Osteoblast (primary cell): ENCODE results near the gene C1RL. TPM values are rescaled to one million over a fixed set of nuclear protein-coding genes. Genes with fewer than 3 reads are reported as not detected.

Experiments used
- DNase-seq: peaks from one replicate; pipeline ENCODE4 v3.0.0; 2011; ENCODE audit warnings: low spot score, mixed read lengths; ENCODE audit not compliant: insufficient read length; ENCODE audit errors: missing footprints
- H2AFZ ChIP-seq: 2 replicates; pipeline ENCODE4 v1.6.0; 2011; ENCODE audit warnings: mild to moderate bottlenecking, low read length
- H3K27ac ChIP-seq: 2 replicates; pipeline ENCODE4 v1.5.1; 2011; ENCODE audit warnings: mild to moderate bottlenecking, low read depth, low read length, moderate library complexity
- H3K27me3 ChIP-seq: 2 replicates; pipeline ENCODE4 v1.6.0; 2012; ENCODE audit warnings: mild to moderate bottlenecking, control low read depth, inconsistent platforms, low read length, moderate library complexity; ENCODE audit not compliant: insufficient read depth
- H3K36me3 ChIP-seq: 2 replicates; pipeline ENCODE4 v1.5.1; 2011; ENCODE audit warnings: mild to moderate bottlenecking, low read length, control low read depth, moderate library complexity; ENCODE audit not compliant: insufficient read depth
- H3K4me1 ChIP-seq: 2 replicates; pipeline ENCODE4 v1.5.1; 2011; ENCODE audit warnings: mild to moderate bottlenecking, low read length, control low read depth, moderate library complexity; ENCODE audit not compliant: insufficient read depth
- H3K4me2 ChIP-seq: 2 replicates; pipeline ENCODE4 v1.6.0; 2011; ENCODE audit warnings: mild to moderate bottlenecking, low read length; ENCODE audit not compliant: insufficient read depth
- H3K4me3 ChIP-seq: fragments of 200-600 bp; sonication (generic); 3 replicates; pipeline ENCODE4 v1.5.1; 2012; ENCODE audit warnings: mild to moderate bottlenecking, low read length, inconsistent platforms; ENCODE audit not compliant: insufficient read depth
- H3K79me2 ChIP-seq: 2 replicates; pipeline ENCODE4 v1.6.0; 2012; ENCODE audit warnings: mild to moderate bottlenecking, low read length, control low read depth, inconsistent platforms; ENCODE audit not compliant: insufficient read depth
- H3K9me3 ChIP-seq: 2 replicates; pipeline ENCODE4 v1.5.1; 2011; ENCODE audit warnings: low read depth, low read length, control low read depth
- H4K20me1 ChIP-seq: 2 replicates; pipeline ENCODE4 v1.6.0; 2012; ENCODE audit warnings: mild to moderate bottlenecking, low read length, control low read depth; ENCODE audit not compliant: insufficient read depth
- total RNA-seq: library from RNA; depleted of rRNA; stranded (reverse); fragments of >200 nt; gene quantifications from 2 replicates; pipeline ENCODE4 v1.2.3, GENCODE V29; 2012
- TF ChIP-seq, protein P1 (sequence below): IDR thresholded peaks from 2 replicates; pipeline ENCODE4 v1.5.1; 2011; ENCODE audit warnings: mild to moderate bottlenecking, low read depth, low read length, moderate library complexity; ENCODE audit errors: extremely low read depth

Gene C1RL
- total RNA-seq, 1 donor: 63.7 TPM

GRCh38 chr12:7096006-7096932 is 12.7 kb downstream of the C1RL start:
- no peak for DNase-seq
- peaks cover 15% of the 10 kb centered on the region for H3K36me3 ChIP-seq
- H3K4me2 ChIP-seq: no peak overlapping the region
- no peak overlapping the region for H3K27ac ChIP-seq
- no peaks in the 10 kb centered on the region for H3K79me2 ChIP-seq
- no peak overlapping the region for H2AFZ ChIP-seq
- no peak overlapping the region for H3K4me3 ChIP-seq
- TF ChIP-seq, protein P1, sequence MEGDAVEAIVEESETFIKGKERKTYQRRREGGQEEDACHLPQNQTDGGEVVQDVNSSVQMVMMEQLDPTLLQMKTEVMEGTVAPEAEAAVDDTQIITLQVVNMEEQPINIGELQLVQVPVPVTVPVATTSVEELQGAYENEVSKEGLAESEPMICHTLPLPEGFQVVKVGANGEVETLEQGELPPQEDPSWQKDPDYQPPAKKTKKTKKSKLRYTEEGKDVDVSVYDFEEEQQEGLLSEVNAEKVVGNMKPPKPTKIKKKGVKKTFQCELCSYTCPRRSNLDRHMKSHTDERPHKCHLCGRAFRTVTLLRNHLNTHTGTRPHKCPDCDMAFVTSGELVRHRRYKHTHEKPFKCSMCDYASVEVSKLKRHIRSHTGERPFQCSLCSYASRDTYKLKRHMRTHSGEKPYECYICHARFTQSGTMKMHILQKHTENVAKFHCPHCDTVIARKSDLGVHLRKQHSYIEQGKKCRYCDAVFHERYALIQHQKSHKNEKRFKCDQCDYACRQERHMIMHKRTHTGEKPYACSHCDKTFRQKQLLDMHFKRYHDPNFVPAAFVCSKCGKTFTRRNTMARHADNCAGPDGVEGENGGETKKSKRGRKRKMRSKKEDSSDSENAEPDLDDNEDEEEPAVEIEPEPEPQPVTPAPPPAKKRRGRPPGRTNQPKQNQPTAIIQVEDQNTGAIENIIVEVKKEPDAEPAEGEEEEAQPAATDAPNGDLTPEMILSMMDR: no peak
- H4K20me1 ChIP-seq: no peaks in the 10 kb centered on the region
- H3K27me3 ChIP-seq: peaks cover 3% of the 10 kb centered on the region
- no peaks in the 10 kb centered on the region for H3K9me3 ChIP-seq
- peaks cover 18% of the 10 kb centered on the region for H3K4me1 ChIP-seq

GRCh38 chr12:7093892-7094291 is 15.1 kb downstream of the C1RL start:
- TF ChIP-seq, protein P1: no peak
- no peaks in the 10 kb centered on the region for H3K79me2 ChIP-seq
- no peak overlapping the region for H3K27ac ChIP-seq
- no peaks in the 10 kb centered on the region for H3K9me3 ChIP-seq
- peaks cover 17% of the 10 kb centered on the region for H3K36me3 ChIP-seq
- H3K4me2 ChIP-seq: no peak overlapping the region
- peak; percentile 73 for DNase-seq
- no peaks in the 10 kb centered on the region for H4K20me1 ChIP-seq
- no peak overlapping the region for H2AFZ ChIP-seq
- peaks cover 23% of the 10 kb centered on the region for H3K4me1 ChIP-seq
- no peak overlapping the region for H3K4me3 ChIP-seq
- H3K27me3 ChIP-seq: peaks cover 3% of the 10 kb centered on the region

DNA sequence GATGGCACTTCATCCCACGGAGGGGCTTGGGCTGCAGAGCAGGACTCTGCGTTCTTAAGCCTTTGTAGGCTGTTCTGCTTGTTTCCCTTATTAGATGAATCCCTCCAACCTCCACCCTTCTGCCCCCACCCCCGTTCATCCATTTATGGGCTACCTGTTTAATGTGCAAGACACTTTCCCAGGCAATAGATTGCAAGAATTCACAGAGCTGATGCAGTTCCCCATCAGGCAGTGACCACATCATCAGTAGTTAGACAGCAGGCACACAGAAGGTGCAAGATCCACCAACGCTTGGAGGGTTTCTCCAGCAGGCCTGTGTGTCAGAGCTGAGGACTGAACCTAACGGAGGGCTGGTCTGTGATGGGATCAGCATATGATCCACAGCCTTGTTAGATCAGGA is 15.5 kb downstream of the C1RL start:
- no peak for DNase-seq
- Histone ChIP-seq H3K27ac (no peak overlapping the region), H3K4me2 (no peak overlapping the region), H3K4me3 (no peak overlapping the region), H3K4me1 (peaks cover 23% of the 10 kb centered on the region), H3K36me3 (peaks cover 17% of the 10 kb centered on the region), H2AFZ (no peak overlapping the region), H3K79me2 (no peaks in the 10 kb centered on the region), H4K20me1 (no peaks in the 10 kb centered on the region), H3K9me3 (no peaks in the 10 kb centered on the region), H3K27me3 (peaks cover 3% of the 10 kb centered on the region)
- TF ChIP-seq, protein P1: no peak

GRCh38 chr12:7092986-7093460 is 16.0 kb downstream of the C1RL start:
- H3K4me1 ChIP-seq: peaks cover 23% of the 10 kb centered on the region
- peaks cover 14% of the 10 kb centered on the region for H3K36me3 ChIP-seq
- TF ChIP-seq, protein P1: no peak
- H3K9me3 ChIP-seq: no peaks in the 10 kb centered on the region
- H3K27me3 ChIP-seq: peaks cover 3% of the 10 kb centered on the region
- H3K79me2 ChIP-seq: no peaks in the 10 kb centered on the region
- no peak overlapping the region for H3K4me3 ChIP-seq
- H3K27ac ChIP-seq: no peak overlapping the region
- peak overlapping the region; percentile 95 for H2AFZ ChIP-seq
- H4K20me1 ChIP-seq: no peaks in the 10 kb centered on the region
- no peak for DNase-seq
- no peak overlapping the region for H3K4me2 ChIP-seq
